22Rv1 (cell line): ENCODE results near the gene SCGB3A1.

ENCODE experiments used
- H3K27ac ChIP-seq: fragments of 450-650 bp; 2 replicates; pipeline ENCODE4 v1.5.1; 2017
- ZFX ChIP-seq: fragments of 450-650 bp; IDR thresholded peaks from 2 replicates; pipeline ENCODE4 v1.6.1; 2017; ENCODE audit warnings: antibody characterized with exemption, borderline replicate concordance
- TF ChIP-seq, protein P1 (sequence below): fragments of 450-650 bp; IDR thresholded peaks from 2 replicates; pipeline ENCODE4 v1.5.1; 2017; ENCODE audit warnings: mild to moderate bottlenecking

SCGB3A1 gene, protein sequence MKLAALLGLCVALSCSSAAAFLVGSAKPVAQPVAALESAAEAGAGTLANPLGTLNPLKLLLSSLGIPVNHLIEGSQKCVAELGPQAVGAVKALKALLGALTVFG

DNA sequence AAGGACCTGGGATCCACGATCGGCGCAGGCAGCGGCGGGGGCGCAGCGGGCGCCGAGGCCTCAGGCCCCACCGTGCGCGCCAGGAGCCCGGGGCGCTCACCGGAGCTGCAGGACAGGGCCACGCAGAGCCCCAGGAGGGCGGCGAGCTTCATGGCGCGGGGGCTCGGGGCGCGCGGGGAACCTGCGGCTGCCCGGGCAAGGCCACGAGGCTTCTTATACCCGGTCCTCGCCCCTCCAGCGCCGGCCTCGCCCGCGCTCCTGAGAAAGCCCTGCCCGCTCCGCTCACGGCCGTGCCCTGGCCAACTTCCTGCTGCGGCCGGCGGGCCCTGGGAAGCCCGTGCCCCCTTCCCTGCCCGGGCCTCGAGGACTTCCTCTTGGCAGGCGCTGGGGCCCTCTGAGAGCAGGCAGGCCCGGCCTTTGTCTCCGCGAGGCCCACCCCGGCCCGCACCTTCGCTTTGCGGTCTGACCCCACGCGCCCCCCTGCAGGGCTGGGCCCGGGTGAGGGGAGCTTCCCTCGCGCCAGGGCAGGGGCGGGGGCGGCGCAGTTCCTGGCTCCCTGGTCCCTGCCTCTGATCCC, at the start of gene SCGB3A1:
TSS of gene SCGB3A1 (minus strand) at position 189 of the 577 bp plus-strand sequence. CDS start at position 152, 37 bp downstream.
- TF ChIP-seq ZFX: no peak
- TF ChIP-seq, protein P1, sequence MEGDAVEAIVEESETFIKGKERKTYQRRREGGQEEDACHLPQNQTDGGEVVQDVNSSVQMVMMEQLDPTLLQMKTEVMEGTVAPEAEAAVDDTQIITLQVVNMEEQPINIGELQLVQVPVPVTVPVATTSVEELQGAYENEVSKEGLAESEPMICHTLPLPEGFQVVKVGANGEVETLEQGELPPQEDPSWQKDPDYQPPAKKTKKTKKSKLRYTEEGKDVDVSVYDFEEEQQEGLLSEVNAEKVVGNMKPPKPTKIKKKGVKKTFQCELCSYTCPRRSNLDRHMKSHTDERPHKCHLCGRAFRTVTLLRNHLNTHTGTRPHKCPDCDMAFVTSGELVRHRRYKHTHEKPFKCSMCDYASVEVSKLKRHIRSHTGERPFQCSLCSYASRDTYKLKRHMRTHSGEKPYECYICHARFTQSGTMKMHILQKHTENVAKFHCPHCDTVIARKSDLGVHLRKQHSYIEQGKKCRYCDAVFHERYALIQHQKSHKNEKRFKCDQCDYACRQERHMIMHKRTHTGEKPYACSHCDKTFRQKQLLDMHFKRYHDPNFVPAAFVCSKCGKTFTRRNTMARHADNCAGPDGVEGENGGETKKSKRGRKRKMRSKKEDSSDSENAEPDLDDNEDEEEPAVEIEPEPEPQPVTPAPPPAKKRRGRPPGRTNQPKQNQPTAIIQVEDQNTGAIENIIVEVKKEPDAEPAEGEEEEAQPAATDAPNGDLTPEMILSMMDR: no peak

DNA sequence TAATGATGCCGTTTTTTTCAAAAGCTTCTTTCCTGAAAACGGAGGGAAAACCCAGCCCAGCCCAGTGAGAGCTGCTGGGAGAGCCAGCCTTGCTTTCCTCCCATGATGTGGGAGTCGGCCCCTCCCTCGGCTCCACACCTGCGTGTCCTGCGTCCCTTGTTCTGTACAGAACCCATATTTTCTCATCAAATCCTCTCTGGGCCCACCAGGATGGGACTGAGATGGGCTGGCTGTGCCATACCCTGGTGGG, 49.2 kb upstream of the SCGB3A1 start:
- TF ChIP-seq, protein P1: no peak
- TF ChIP-seq ZFX: no peak
- no peak overlapping the region for H3K27ac ChIP-seq

More for the DNA sequence above, at the start of gene SCGB3A1:
- no peak within 1 kb of the TSS for H3K27ac ChIP-seq

DNA sequence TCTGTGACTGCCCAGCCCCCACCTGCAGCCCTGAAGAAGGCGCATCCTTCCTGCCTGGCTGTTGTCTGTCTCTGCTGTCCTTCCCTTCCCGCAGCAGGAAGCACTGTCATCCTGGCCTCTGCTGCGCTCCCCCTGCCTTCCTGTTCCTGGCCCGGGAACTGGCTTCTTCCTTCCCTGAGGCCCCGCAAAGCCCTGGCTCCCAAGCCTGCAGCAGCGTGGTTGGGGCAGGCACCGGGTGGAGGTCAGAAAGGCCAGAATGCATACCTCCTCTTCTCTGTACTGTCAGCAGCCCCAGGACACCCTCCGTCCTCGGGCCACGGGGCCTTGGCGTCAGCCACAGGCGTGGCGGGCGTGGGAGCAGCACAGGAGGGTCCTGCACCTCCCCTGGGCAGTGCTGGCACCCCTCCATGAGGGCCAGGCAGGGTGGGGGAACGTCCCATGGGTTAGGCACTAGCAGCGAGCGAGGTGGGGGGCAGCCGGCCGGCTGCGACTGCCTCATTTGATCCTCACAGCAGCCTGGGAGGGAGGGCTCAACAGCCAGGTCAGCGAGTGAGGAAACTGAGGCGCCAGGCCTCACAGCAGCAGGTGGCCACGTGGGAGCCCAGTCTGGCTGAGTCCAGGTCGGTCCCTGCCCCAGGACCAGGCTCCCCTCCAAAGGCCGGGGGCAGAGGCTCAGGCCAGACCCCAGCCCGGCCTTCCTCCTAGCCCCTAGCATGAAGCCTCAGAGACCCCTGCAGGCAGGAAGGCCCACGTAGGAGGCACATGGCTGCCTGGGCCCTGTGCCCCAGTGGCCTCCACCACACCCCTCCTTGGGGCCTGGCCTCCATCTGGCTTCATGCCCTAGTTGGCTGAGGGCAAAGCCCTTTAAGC, 48.7 kb upstream of the SCGB3A1 start:
- TF ChIP-seq, protein P1: no peak
- no peak for TF ChIP-seq ZFX
- no peak overlapping the region for H3K27ac ChIP-seq

DNA sequence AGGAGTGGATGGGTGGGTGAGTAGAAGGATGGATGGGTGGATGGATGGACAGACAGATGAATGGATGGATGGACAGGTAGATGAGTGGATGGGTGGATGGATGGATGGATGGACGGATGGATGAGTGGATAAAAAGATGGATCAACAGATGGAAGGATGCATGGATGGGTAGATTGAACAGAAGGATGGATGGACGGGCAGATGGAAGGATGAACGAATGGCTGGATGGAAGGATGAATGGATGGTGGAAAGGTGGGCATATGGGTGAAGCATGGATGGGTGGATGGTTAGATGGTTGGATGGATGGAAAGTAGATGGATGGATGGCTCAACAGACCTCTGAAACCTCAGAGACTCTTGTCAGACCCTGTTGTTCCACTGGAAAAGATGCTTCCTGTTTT, 48.0 kb upstream of the SCGB3A1 start:
- no peak for TF ChIP-seq ZFX
- TF ChIP-seq, protein P1: no peak
- H3K27ac ChIP-seq: no peak overlapping the region

DNA sequence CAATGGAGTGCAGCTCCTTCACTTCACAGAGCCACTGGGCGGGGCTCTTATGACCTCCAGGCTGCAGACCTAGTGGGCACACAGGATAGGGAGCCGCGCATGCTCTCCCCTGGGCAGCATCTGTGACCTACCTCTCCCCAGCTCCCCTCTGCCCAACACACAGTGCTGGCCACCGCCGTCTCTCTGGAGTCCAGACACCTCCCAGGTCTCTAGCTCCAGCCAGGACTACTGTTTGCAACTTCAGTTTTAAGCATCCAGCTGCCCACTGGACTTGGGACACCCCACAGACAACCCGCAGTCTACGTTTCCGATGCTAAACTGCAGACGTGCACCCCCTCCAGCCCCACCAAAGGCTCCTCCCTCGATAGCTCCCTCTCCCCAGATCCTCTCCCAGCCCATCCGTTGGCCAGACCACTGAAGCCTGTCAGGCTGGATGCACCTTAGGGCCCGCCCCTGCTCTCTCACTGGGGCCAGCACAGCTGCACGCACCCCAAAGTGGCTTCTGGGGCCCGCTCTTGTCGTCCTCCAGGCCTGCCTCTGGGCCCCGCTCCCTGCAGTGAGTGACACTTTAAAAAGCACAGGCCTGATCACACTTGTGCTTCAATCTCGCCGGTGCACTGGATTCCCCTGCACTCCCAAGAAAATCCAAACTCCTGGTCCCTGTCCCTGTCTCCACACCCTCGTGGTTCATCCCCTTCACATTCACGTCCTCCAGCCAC, 46.8 kb upstream of the SCGB3A1 start:
- H3K27ac ChIP-seq: no peak overlapping the region
- TF ChIP-seq, protein P1: no peak

DNA sequence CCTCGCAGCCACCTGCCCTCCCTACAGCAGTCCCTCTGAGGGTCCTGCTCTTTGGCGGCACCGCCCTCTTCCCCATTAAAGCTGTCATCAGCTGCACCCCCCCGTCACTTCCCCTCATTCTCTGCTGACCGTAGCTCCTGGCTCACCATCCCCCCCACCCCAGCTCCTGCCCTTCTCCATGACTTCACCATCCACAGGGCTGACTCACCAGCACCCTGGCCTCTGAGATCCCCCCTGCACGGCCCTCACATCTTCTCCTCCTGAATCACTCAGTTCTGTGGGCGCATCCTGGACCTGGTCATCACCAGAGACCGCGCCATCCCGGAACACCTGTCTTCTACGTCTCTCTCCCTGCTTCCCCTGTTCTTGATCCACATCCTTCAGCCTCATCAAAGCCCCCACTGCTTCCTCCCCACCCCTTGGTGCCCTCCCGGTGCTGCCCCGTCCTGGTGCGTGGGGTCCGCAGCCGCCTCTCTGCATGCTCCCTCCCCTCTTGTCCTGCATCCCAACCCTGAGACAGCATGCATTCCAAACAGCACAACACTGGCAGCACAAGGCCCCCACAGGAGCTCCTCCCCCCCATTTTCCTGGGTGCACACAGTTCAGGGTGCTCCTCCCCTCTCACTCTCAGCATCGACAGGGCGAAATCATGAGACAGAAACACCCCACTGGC, 45.2 kb upstream of the SCGB3A1 start:
- TF ChIP-seq ZFX: no peak
- TF ChIP-seq, protein P1: no peak

More for the DNA sequence above, 45.2 kb upstream of the SCGB3A1 start:
- no peak overlapping the region for H3K27ac ChIP-seq
